NCI-H2107 treated with DMSO at 0.1 percent for 48 hours (cell line): ENCODE data around the gene KAZN.
A peak's percentile ranks its signal among the peaks of the same experiment; 100 is the strongest.

Experiments used
- DNase-seq: peaks from one replicate; lab custom pipeline; 2025; ENCODE audit not compliant: unreplicated experiment; lab: John Stamatoyannopoulos, UW

Gene KAZN

DNA sequence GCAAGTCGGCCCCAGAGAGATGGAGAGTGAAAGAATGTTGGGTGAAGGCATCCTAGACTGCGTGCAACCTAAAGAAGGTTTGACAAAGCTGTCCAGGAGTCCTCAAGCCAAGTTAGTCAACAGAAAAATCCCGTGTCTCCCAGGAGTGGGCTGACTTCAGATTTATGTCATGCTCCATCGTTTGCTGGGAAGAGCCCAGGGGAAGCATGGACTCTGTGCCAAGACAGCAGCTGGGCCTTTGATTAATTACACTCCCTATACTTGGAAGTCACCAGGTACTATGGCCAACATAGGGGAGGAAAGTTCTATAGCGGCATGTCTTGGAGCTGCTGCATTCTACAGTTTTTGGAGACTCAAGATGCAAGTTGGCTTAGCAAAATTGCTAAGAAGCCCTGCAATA lies 247.4 kb downstream of the KAZN start:
- no peak for DNase-seq

DNA sequence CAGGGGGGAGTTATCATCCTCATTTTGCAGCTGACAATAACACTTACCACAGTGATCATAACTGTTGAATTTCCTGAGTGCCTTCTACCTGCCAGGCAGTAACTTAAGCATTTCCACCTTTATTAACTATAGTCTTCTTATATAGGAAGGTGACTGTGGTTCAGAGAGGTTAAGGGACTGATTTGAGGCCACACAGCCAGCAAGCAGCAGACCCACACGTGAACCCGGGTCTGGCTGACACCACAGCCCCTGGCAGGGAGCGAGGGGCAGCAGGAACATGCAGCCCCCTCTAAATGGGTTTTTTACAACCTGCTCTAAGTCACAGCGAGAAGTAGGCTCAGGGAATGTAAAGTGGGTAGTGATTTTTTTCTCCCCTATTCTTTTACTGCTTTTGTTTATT lies 248.2 kb downstream of the KAZN start:
- no peak for DNase-seq

DNA sequence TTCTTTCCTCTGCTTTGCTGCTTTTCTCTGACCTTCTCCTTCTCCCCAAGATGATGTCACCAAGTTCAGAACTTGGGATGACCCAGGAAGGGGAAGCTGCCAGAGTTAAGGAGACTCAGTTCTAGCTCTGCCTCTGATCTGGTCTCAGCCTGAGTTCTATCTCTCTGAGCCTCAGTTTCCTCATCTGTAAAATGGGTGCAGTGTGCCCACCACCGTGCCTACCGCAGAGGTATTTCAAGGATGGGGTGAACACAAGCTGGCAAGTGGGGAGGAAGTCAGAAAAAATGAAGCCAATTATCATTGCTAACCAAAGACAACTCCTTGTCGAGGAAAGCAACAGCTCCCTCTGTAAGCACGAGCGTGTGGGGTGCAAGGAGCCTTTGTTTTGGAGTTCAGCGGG lies 249.7 kb downstream of the KAZN start:
- DNase-seq = no peak

DNA sequence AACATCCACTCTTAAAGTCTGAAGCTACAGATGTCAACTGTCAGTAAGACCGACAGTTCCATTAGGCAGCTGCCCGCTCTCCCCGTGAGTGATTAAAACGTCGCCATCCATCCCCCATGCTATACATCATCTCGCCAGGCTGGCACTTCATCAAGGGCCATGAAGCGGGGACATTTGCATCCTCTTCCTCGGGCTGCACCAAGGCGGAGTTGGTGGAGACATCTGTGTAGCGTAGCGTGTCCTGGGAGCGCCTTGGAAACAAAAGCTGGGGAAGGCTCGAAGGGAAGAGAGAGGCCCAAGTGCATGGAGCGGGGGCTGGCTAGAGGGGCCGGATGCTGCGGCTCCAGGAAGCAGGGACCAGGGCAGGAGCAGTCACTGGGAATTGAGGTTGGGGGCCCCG lies 250.1 kb downstream of the KAZN start:
- no peak for DNase-seq

DNA sequence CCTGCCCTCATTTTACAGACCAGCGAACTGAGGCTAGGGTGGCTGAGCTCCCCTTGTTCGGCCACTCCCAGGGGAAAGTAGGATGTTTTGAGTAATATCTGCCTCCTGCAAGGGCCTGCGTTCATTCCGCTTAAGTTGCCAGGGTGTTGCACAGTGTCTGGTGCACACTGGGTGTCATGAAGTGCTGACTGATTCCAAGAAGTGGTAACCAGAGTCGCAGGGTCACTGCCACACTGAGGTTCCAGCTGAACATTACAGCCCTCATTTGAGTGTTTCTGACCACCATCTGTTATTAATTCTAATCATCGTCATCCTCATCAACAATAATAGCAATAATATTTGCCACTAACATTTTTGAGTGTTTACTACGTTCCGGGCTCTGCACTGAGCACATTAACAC lies 250.6 kb downstream of the KAZN start:
- DNase-seq = no peak

DNA sequence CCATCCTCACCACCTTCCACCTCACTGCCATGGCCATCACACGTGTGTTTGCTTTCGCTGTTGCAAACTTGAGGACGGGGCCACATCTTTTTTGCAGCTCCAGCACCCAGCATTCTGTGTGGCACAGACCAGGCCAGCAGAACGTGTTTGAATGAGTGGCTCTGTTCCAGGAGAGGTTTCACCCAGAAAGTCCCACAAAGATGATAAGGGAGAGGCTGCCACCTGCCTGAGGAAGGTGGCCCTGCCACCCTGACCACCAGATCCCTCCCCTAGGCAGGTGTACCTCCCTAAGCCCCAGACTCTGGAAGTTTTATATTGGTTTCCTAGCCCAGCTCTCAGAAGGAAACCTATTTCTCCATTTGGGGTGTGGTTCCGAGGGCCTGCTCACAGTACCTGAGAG lies 252.1 kb downstream of the KAZN start:
- DNase-seq = peak; percentile 55

DNA sequence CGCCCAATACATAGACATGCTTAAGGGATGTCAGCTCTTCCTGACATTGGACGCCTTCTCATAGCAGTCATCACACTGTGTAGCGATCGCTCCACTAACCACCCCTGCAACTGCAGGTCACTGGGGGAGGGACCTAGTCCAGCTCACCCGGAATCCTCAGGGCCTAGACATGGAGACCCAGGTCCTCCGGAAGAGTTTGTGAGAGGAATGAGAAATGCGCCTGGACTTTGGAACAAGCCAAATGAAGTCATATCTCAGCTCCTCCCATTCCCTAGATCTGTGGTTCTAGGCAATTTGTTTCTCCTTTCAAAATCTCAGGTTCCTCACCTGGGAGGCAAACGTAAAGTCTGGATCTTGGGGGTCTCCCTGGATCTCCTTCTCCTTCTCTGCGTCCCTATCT lies 253.3 kb downstream of the KAZN start:
- DNase-seq = no peak

DNA sequence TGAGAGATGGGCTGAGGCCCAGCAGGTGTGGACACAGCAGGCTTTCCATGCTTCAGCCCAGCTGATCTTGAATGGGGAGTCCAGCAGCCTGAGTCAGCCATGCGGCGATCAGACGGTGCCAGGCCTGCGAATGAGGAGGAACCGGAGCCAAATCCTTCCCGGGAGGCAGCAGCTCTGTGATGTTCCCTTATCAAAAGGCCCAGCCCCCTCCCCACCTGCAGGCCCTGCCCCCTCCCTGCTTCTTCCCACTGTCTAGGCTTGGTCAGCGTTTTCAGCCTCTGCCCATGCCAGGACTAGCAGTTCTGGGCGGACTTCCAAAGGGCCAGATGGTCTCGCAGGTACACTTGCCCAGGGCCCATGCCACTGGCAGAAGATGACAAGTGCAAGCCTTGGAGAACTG lies 253.8 kb downstream of the KAZN start:
- no peak for DNase-seq

DNA sequence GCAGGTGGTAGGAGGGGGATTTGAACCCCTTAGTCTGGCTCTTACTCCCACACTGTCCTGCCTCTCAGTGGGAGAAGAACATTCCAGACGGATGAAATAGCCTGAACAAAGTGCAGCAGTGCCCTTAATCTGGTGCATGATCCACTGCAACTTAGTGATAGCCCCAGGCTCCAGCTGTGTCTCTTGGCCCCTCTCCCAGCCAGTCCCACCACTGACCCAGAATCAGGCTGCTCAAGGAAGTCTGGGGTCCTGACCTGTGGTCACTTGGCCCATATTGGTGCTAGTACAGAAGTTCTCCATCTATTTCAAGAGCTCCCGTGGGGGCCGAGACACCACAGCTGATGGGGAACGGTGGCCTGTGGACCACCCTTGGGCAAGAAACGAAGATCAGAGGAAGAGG lies 255.0 kb downstream of the KAZN start:
- DNase-seq = no peak

DNA sequence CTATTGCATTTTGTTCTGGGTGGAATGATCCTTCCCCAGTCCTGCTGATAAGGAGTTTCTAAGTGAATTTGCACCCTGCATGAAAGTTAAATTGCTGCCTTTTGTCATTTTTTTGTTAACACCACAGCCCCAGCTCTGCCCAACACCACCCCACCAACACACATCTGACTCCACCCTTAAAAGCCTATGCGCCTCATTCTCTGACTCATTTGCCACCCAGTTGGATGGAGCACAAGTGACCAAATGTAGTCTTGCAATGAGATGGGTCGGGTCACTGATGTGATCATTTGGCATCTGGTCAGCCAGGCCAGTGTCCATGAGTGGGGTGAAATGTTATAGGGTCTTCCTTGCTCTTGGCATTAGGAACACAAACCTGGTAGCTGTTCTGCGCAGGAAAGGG lies 256.8 kb downstream of the KAZN start:
- DNase-seq = no peak

DNA sequence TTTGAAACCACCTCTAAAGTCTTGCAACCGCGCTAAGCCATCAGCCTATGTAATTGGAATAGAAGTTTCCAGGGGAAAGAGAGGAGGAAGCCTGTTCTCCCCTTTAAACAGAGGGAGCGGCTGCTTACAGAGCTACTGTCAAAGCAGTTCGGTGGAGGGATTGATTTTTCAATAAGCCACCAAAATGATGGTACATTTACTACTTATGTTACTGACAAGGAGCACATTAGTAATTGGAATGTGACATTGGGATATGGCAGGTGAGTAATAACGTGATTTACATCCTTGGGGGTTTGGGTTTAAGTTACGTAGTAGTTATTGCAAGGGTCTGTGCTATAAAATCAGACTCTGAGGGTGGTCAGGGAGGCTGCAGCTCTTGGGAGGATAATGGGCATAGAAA lies 257.3 kb downstream of the KAZN start:
- no peak for DNase-seq

DNA sequence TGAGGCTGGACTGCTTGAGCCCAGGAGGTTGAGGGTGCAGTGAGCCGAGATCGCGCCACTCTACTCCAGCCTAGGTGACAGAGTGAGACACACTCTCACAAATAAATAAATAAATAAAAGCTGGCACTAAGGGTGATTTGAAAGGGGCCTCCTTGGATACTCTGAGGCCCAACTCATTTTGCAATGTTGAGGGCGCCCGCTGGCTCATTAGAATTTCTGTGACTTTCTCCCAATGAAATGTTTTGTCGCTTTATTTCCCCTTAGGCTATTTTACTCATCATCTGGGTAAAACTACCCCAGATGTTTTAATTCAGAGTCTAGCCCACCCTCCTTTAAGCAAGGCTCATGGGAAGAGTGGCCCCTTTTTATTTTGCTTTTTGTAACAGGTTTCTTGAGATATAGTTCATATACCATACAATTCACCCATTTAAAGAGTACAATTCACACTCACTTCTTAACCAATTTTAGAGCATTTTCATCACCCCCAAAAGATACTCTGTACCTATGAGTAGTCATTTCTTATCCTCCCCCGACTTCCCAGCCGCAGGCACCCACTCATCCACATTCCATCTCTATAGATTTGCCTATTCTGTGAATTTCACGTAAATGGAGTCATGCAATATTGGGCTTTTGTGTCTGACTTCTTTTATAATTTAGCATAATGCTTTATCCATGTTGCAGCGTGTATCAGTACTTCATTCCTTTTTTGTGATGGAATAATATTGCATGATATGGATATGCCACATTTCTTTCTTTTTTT lies 259.1 kb downstream of the KAZN start:
- DNase-seq = no peak

DNA sequence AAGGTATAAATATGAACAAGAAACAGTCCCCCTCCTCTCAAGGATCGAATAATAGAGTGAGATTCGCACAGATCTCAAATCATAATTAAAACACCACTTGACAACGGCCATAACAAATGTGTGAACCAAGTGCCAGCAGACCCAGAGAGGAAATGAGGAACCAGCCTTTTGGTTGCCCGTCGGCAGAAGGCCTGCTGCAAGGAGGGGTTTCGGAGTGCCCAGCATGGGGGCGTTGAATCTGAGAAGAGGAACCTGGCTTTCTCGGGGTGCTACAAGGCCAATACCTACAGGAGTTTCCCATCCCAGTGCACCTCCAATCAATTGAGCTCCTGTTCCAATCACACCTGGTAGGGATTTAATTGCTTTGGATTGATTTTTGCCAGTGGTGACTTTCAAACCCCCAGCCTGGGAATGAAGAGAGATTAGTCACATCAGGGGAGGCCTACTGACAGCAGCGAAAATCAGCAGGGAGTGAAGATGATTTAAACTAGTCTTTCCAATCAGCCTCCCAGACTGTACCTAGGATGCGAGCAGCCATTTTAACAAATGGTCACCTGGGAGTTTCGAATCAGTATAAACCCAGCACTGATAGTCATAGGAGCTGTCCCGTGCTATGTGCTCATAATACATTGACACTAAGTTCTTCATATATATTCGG lies 263.8 kb downstream of the KAZN start:
- DNase-seq = no peak

DNA sequence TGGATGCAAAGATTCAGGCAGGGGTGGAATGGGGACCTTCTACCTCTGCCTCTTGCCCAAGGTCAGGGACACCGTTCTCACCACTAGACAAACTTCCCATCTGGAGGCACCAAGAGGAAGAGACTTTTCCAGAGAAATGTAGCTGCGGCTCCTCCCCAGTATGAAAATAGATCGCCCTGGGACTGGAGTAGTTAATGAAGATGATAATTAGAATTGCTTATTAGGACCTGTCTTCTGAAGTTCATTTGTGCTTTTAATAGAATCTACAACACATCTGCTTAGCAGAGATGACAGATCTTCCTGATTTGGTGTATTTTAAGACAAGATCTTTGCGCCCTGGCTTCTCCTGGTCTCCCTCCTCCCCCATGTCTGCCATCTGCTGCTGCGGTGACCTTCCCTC lies 266.6 kb downstream of the KAZN start:
- DNase-seq = no peak

DNA sequence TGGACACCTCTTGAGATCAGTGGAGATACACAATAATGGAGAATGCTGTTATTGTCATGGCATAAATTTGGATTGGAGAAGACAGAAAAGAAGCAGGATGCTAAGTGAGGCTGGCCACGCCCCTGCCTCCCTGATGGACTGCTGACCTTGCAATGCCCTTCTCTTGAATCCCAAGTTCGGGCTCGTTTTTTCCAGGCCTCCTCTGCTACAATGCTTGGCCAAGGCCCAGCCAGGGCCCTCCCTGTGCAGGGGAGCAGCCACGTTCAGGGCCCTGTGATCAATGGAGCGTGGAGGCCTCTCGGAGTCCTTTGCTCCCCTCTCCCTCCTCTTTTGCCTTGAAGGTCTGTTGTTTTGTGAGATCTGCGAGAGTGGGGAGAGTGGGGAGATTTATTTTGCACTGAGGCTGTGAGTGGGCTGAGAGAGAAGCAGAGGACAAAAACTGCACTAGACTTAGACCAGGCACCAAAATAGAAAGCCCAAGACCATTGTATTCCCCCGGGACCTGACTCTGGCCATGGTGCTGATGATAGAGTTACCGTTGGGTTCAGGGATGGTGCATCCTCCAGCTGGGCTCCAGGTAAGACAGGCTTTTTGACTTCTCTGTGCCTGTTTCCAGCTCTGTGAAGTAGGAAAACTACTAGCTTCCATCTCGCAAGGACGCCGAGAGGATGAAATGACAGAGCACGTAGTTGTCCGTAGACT lies 268.6 kb downstream of the KAZN start:
- DNase-seq = no peak

DNA sequence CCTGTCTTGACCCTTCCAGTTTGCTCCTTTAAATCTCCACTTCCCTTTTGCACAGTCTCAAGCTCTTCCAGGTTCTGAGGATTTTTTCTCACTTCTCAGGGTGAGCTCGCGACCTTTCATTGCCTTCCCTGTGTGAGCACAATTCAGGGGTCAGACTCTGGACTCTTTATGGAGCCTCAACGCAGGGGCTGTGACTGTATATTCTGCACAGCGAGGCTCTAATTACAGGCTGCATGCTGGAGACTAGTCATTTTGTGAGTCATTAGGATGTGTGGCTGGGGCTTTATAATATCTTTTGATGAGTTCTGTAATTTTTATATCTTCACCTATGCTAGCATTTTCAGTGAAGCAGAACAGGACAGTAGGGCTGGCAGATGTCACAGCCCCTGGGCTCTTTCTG lies 270.7 kb downstream of the KAZN start:
- DNase-seq = no peak

DNA sequence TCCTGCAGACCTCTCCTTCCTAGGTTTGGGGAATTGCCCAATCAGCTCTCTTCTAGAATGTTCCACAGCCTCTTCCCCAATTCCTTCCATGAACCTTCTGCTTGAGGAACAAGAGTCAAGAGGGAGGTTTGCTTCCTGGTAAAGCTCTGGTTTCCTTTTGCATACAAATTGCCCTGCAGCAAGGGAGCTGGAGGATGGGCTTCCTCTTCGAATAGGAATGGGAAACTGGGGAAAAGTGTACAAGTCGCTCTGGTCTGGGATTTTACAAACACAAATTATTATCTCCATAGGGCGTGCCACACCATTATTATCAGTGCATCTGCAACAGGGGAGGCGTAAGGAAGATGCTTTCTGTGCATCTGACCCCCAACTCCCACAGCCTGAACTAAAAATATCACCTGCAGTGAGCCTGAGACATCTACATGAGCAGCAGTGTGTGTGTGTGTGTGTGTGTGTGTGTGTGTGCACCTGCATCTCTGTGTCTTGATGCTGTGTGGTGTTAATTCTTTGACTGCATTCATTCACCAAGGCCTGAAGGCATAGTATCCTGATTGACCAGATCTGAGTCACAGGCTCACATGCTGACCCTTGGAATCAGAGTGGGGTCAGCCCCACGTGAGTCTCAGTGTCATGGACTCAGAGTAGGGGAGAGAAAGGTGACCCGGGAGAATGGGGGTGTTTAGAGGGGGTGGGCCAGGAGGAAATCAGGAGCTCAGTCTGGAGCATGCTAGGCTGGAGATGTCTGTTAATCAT lies 272.9 kb downstream of the KAZN start:
- DNase-seq = no peak

DNA sequence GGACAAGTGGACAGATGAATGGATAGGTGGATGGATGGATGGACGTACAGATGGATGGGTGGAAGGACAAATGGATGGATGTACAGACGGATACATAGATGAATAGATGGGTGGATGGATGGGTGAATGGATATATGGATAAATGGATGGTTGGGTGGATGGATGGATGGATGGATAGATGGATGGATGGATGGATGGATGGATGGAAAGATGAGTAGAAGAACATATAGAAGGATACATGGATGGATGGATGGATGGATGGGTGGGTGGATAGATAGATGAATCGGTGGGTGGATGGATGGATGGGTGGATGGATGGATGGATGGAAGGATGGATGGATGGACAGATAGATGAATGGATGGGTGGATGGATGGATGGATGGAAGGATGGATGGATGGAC lies 274.3 kb downstream of the KAZN start:
- no peak for DNase-seq

DNA sequence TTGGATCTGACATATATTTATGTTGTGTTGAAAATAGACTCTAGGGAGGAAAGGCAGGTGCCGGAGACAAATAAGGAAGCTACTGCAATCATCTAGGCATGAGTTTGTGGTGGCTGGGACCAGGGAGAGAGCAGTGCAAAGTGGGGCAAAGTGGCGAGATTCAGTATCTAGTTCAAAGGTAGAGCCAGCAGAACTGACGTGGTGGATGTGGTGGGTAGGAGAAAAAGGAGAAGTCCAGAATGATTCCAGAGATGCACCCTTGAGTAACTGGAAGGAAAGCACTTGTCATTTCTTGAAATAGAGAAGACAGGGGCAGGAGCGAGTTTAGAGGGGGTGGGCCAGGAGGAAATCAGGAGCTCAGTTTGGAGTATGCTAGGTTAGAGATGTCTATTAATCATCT lies 275.2 kb downstream of the KAZN start:
- no peak for DNase-seq

DNA sequence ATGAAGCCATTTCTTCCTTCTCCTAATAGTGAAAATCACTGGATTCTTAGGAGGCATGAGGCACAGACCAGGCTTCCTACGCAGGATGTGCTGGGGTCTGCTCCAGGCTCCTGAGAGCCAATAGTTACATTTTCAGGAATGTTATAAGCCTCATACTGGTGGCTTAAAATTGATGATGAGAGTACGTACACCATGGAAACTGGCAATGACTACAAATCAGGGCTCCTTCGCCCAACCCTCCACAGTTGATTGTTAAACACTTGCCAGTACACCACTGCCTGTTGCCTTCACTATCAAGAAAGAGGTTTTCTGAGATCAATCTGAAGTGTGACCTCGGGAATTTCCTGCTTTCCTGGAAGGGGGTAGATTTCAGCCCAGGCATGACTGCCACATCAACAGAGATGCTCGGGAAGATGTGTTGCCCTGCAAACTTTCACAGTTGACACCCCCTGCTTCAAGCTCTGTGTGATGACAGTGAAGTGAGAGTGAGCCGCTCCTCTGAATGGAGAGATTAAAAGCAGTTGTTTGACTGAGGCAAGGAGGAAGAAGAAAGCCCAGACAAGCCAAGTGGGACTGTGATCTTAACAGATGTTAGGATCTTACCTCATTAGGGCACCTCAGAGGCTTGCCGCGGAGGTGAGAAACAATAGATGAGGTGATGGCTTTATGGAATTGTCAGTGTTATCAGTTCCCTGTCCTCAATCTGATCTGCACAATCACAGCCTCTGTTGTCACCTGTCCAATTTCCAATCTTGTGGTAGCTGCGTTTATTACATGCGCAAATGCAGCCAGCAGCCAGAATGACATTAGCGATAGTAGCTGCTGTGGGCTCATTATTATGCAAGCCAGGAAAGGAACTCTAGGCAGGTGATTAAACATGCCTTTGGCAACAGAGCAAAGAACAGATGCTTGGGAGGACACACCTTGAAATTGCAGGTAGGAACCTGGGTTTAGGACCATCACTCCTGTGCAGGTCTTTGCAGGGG lies 277.3 kb downstream of the KAZN start:
- peak; percentile 74 for DNase-seq
